GM04503 (cell line): ENCODE data around the gene SIRT7.

Source experiments
- DNase-seq: peaks from one replicate; pipeline ENCODE4 v3.0.0-alpha.2; 2012; ENCODE audit warnings: low read depth

Gene SIRT7

DNA sequence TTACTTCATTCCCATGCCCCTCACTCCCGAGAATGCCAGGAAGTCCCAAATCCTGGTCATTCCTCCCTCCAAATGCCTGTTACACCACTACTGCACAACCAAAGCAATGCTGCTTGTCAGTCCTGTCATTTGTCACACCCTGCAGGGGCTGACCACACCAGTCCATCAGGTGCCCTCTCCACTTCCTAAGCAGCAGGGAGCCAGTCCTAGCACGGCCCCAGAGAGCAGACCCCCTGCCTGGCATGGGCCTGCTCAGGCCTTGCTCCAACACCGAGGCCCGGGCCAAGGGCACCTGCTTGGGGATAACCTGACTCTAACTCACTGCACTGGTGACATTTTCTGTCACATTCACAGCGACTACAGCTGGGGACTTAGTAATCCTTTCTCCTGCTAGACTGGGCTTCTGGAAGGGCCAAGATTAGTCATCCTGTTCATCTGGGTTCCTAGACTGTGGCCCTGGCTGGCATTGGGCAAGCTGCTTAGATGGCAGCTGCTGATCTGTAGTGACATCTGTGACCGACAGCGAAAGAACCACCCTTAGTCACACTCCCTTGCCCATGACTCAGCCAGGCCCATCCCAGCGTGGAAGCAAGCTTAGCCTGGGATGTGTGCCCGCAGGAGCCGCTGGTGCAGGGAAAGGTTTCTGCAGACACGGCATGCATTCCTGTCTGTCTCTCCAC, 32.0 kb downstream of the SIRT7 start:
- no peak for DNase-seq

- DNase-seq = no peak
Measured at GRCh38 chr17:81885454-81885853, 32.5 kb downstream of the SIRT7 start.

GRCh38 chr17:81884968-81885367, 33.0 kb downstream of the SIRT7 start:
- DNase-seq = no peak

GRCh38 chr17:81884520-81884919, 33.5 kb downstream of the SIRT7 start:
- DNase-seq = no peak

GRCh38 chr17:81879121-81879520, 38.9 kb downstream of the SIRT7 start:
- DNase-seq = no peak

DNA sequence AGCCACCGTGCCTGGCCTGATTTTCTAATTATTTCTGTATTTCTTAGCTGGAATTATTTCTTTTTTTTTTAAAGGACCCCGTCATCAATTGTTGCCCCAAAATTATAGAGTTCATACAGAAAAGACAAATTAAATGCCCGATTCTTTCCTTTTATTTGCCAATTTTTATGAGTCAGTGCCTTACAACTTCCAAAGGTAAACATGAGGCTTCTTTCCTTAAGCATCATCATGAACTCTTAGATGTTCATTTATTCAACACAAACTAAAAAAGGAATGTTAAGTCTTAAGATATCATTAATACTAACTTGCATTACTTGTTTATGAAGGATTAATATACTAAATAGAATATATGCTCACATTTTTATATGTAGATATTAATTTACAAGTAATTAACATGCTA, 39.7 kb downstream of the SIRT7 start:
- DNase-seq = no peak

DNA sequence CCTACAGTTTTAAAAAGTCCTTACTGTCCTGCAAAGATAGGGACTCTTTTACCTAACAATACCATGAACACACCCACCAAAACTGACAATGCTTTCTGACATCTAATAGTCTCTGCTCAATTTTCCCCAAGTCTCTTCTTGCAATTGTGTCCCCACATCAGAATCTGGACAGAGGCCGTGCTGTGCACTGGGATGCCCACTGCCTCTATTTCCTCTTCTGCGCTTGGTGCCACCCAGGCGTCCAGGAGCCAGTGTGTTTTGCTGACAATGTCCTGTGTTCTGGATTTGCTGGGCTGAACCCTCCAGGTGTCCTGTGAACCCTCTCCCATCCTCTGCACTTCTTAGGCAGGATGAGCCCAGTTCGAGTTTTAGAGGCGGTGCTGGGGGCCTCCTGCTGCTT, 40.4 kb downstream of the SIRT7 start:
- no peak for DNase-seq

GRCh38 chr17:81871387-81872230, 46.4 kb downstream of the SIRT7 start:
- no peak for DNase-seq

GRCh38 chr17:81870981-81871386, 47.0 kb downstream of the SIRT7 start, which contains the start of gene ARHGDIA:
Gene ARHGDIA, minus strand, starts transcription at chr17:81871337. Its CDS starts 1,407 bp downstream, at chr17:81869930.
- DNase-seq = no peak

- no peak for DNase-seq
Measured at GRCh38 chr17:81870131-81870980, 47.6 kb downstream of the SIRT7 start.

- DNase-seq = no peak
Measured at GRCh38 chr17:81869221-81870130, 48.5 kb downstream of the SIRT7 start.

GRCh38 chr17:81868674-81869220, 49.2 kb downstream of the SIRT7 start:
- DNase-seq = no peak

DNA sequence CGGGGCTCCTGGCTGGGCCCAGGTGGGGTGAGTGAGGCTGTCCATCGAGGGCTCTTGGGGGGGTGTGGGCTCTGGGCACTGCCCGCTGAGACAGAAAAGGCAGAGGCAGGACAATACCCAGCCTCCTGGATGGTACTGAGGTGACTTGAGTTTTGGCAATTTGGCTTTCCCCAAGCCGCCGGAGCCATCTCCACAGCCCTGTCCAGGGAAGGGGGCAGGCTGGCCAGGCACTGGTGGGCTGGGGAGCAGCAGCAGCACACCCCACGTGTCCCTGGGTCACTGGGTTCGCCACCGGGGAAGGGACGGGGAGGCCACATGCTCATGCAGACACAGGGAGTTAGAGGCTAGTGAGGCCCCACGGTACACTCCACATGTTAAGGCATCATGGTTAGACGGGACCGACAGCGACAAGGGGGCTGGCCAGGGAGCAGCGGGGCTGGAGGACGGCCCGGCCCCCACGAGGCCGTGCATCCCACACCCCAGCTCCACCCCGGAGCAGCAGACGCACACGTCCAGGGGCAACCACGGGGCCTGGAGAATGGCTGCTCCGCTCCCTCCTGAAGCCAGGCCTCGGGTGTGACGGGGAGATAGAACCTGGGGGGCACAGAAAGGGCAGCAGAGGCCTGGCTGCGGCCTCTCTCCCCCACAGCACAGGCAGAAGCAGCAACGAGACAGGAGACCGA, 49.8 kb downstream of the SIRT7 start:
- DNase-seq = no peak

DNA sequence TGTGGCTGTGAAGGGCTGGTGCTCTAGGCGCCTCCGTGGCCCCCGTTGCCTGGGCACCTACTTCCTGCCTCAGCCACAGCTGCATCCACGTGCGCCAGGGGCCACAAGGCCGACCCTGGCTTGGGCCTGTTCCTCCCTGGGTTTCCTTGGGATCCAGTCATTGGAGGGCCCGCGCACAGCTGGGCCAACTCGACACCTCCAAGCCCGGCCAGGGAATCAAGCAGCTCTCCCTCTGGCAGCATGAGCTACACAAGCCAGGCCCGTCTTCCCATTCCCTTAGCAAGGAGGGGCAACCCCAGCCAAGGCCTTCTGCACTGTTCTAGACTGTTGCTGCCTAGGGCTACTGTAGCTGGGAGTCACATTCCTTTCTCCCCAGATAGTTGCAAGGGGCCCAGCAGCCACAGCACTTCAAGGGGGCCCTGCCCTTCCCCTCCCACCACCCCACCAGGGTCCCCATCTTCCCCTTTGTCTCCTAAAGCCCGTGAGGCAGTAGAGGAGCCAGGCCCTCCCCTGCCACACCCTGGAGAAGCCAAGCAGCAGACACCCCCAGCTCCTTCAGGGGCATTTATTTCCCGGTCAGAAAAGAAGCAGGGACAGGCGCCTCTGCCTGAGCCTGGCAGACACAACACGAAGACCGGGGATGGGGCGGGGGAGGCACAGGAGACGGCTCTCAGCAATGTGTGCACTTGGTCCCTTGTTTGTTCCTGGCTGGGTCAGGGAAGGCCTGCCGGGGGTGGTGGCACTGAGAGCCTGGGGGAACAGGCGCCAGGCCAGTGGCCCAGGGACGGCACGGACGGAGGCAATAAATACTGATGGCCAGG, 50.6 kb downstream of the SIRT7 start:
- no peak for DNase-seq

GRCh38 chr17:81866440-81867169, 51.4 kb downstream of the SIRT7 start:
- DNase-seq = no peak

DNA sequence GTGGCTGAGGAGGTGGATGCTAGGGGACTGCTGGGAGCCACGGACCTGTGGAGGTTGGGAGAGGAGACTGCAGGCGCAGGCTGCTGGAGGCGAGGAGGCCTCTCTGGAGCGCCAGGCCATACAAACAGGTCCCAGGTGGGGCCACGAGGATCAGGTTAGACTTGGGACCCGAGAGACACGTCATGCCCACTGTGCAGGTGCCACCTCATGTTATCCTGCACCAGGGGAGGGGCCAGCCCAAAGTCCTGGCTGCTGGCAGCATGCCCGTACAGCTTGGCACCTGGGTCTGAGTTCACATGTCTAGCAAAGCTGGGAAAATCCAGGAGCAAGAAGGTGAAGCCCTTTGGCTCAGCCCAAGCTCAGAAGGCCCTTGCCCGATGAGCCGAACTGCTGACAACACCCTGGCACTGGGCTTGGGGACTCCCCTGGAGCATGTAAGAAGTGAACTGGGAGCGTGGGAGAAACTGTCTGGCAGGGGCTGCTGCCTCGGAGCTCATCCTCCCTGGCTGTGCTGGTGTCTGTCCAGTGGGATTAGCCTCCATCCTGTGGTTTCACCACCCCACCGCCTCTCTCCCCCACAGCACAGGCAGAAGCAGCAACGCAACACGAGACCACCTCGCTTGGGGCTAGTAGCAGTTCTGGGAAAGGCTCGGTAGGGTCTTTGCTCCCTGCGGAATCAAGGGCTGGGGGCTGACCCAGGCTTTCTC, 52.1 kb downstream of the SIRT7 start:
- DNase-seq = no peak

- no peak for DNase-seq
Measured at GRCh38 chr17:81865358-81865732, 52.6 kb downstream of the SIRT7 start.
